ENCODE measurements around the gene NUDC. TPM values are rescaled to one million over a fixed set of nuclear protein-coding genes. Genes with fewer than 3 reads are reported as not detected.

Gene NUDC
- total RNA-seq, 1 donor from 2014 or later, result 23.2 TPM

DNA sequence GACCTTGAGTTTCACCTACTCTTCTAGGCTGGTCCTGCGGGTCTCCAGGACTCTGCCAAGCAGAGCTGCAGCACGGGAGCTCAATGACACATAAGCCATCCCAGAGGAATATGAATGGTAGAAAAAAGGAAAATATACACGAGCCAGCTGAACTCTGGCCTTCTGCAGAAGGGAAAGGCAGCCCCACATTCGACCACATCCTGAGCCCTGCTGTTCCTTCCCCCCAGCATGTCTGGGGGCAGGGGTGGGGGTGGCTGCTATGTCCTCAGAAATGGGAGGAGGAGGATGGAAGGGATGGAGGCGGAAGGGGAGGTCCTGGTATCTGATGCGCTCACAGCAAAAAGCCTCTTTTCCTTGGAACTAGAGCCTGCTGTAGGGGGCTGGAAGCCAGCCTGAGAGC lies 50.8 kb downstream of the NUDC start:
- FAIRE-seq, result no peak
- TF ChIP-seq CTCF (IDR thresholded peaks at IDR 0.05; ENCODE audit: insufficient read depth, low read length, severe bottlenecking), result no peak
- H3K4me3 ChIP-seq (ENCODE audit: low read depth, low read length), result no peak overlapping the region

GRCh38 chr1:26972821-26973220 lies 51.3 kb downstream of the NUDC start:
- H3K27me3 ChIP-seq (ENCODE audit: control insufficient read depth, insufficient read depth, low read length), result no peaks in the 10 kb centered on the region
- DNase-seq (ENCODE audit: low read depth) (no peak), FAIRE-seq (no peak)
- no peak overlapping the region for H3K4me3 ChIP-seq (ENCODE audit: low read depth, low read length)
- TF ChIP-seq CTCF (IDR thresholded peaks at IDR 0.05; ENCODE audit: insufficient read depth, low read length, severe bottlenecking), result no peak
- H3K36me3 ChIP-seq (ENCODE audit: control insufficient read depth, insufficient read depth, low read length), result no peaks in the 10 kb centered on the region

More for the DNA sequence above, 50.8 kb downstream of the NUDC start:
- H3K36me3 ChIP-seq (ENCODE audit: control insufficient read depth, insufficient read depth, low read length), result no peaks in the 10 kb centered on the region
- DNase-seq (ENCODE audit: low read depth), result no peak
- no peaks in the 10 kb centered on the region for H3K27me3 ChIP-seq (ENCODE audit: control insufficient read depth, insufficient read depth, low read length)

DNA sequence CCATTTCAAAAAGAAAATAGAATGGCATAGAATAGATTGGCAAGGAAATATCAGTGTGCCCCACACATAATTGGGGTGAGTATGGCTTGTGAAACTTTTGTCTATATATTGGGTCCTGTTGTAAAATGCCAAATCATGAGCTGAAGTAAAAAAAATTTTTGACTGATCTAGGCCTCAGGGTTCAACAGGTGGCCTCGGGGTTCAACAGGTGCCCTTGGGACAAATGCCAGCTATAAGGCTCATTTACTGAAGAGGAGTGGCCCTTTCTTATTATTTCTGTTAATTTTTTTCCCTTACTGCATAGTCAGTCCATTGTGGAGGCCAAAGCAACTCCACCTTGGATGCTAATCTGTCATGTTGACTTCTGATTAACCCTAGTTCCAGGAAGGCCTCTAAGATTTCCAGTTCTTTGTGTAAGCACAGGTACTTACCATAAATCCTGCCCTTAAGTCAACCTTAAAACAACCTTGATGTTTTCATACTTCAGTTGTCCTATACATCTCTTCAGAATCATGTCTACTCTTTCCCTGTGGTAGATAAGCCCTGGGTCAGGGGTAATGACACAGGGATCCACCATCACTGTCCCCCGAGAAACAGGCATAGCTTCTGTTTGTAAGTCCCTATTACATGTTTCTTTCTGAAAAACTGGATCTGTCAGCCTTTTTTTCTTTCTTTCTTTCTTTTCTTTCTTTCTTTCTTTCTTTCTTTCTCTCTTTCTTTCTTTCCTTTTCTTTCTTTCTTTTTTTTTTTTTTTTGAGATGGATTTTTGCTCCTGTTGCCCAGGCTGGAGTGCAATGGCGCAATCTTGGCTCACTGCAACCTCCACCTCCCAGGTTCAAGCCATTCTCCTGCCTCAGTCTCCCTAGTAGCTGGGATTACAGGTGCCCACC lies 55.3 kb downstream of the NUDC start:
- H3K4me3 ChIP-seq (ENCODE audit: low read depth, low read length), result no peak overlapping the region
- DNase-seq (ENCODE audit: low read depth) (no peak), FAIRE-seq (no peak)
- no peaks in the 10 kb centered on the region for H3K27me3 ChIP-seq (ENCODE audit: control insufficient read depth, insufficient read depth, low read length)
- TF ChIP-seq CTCF (IDR thresholded peaks at IDR 0.05; ENCODE audit: insufficient read depth, low read length, severe bottlenecking), result no peak
- H3K36me3 ChIP-seq (ENCODE audit: control insufficient read depth, insufficient read depth, low read length), result no peaks in the 10 kb centered on the region

- no peak for TF ChIP-seq CTCF (IDR thresholded peaks at IDR 0.05; ENCODE audit: insufficient read depth, low read length, severe bottlenecking)
- Histone ChIP-seq H3K36me3 (ENCODE audit: control insufficient read depth, insufficient read depth, low read length) (no peaks in the 10 kb centered on the region), H3K4me3 (ENCODE audit: low read depth, low read length) (no peak overlapping the region), H3K27me3 (ENCODE audit: control insufficient read depth, insufficient read depth, low read length) (no peaks in the 10 kb centered on the region)
- DNase-seq (ENCODE audit: low read depth) (no peak), FAIRE-seq (no peak)
Observed at GRCh38 chr1:26978901-26979300, 57.4 kb downstream of the NUDC start.

DNA sequence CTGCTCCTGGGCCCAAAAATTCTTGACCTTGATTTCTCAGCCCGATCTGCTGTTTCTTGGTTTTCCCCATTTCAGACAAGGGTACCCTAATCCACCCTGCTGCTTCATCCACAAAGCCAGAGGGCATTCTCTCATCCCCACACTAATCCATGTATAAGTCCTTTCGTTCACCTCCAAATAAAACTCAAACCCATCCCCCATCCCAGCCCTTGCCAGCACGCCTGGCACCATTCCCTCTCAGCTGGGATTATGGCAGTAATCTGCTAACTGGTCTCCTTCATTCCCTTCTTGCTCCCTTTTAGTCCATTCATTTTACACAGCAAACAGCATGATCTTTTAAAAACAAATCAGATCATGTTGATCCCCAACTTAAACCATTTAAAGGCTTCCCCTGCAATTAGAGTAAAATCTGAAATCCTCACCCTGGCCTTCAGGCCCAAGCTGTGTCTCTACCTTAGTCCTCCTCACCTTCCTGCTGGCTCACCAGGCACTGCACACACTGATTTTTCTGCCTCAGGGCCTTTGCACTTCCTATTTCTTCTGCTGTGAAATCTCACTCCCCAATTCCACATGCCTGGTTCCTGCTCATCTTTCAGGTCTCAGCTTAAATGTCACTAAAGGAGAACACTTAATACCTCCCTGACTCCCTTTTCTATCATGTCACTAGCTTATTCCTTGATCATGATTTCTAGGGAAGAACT lies 59.8 kb downstream of the NUDC start:
- DNase-seq (ENCODE audit: low read depth), result no peak
- no peaks in the 10 kb centered on the region for H3K27me3 ChIP-seq (ENCODE audit: control insufficient read depth, insufficient read depth, low read length)
- FAIRE-seq, result no peak
- no peaks in the 10 kb centered on the region for H3K36me3 ChIP-seq (ENCODE audit: control insufficient read depth, insufficient read depth, low read length)
- no peak for TF ChIP-seq CTCF (IDR thresholded peaks at IDR 0.05; ENCODE audit: insufficient read depth, low read length, severe bottlenecking)
- no peak overlapping the region for H3K4me3 ChIP-seq (ENCODE audit: low read depth, low read length)
